Stimulated activated CD8-positive, alpha-beta memory T cell treated with anti-CD3 and anti-CD28 coated beads, Interleukin-12 subunit alpha, Interleukin-12 subunit beta, amount 100 ng/mL, for 1 hour (primary cell): ENCODE measurements around the gene GPSM3.
"Not testable (repeated sequence)": the region's sequence is repeated elsewhere in the genome, so short reads cannot be mapped to it uniquely, and the experiment has no call there.

Source experiments
- DNase-seq: peaks from one replicate; pipeline ENCODE4 v3.0.0-alpha.2; 2020; ENCODE audit warnings: low read depth

GPSM3 gene

GRCh38 chr6:32187009-32187709 lies 5.3 kb downstream of the GPSM3 start:
- DNase-seq: no peak

- DNase-seq: not testable (repeated sequence)
These were observed 6.1 kb downstream of the GPSM3 start for GRCh38 chr6:32186151-32186840.

GRCh38 chr6:32185681-32186131 lies 6.7 kb downstream of the GPSM3 start:
- not testable (repeated sequence) for DNase-seq

- DNase-seq: no peak
These were observed 8.3 kb downstream of the GPSM3 start, which contains the start of gene AGER for GRCh38 chr6:32184084-32184640. Gene AGER, minus strand, starts transcription at chr6:32184253. Its CDS starts 31 bp downstream, at chr6:32184222.

GRCh38 chr6:32183483-32184083 lies 8.9 kb downstream of the GPSM3 start:
- no peak for DNase-seq

GRCh38 chr6:32183030-32183429 lies 9.4 kb downstream of the GPSM3 start:
- no peak for DNase-seq

GRCh38 chr6:32182555-32182981 lies 9.9 kb downstream of the GPSM3 start:
- no peak for DNase-seq

GRCh38 chr6:32181915-32182529 lies 10.4 kb downstream of the GPSM3 start:
- no peak for DNase-seq

- DNase-seq: no peak
These were observed 11.2 kb downstream of the GPSM3 start for GRCh38 chr6:32181148-32181702.

GRCh38 chr6:32179766-32180405 lies 12.6 kb downstream of the GPSM3 start:
- DNase-seq: no peak

GRCh38 chr6:32178547-32179440 lies 13.6 kb downstream of the GPSM3 start:
- DNase-seq: no peak

GRCh38 chr6:32177788-32178546 lies 14.5 kb downstream of the GPSM3 start, which contains the start of gene RNF5:
Gene RNF5, plus strand, starts transcription at chr6:32178405. Its CDS starts 107 bp downstream, at chr6:32178512.
- peak; percentile 90 for DNase-seq

GRCh38 chr6:32177183-32177787 lies 15.2 kb downstream of the GPSM3 start:
- no peak for DNase-seq

GRCh38 chr6:32176476-32177182 lies 15.8 kb downstream of the GPSM3 start:
- DNase-seq: no peak

GRCh38 chr6:32175711-32176475 lies 16.6 kb downstream of the GPSM3 start, which contains the start of gene AGPAT1:
Gene AGPAT1, minus strand, starts transcription at chr6:32176084. Its CDS starts 4,588 bp downstream, at chr6:32171496.
- DNase-seq: peak; percentile 92

- DNase-seq: no peak
These were observed 17.1 kb downstream of the GPSM3 start for GRCh38 chr6:32175322-32175710.

- DNase-seq: no peak
These were observed 18.0 kb downstream of the GPSM3 start for GRCh38 chr6:32174416-32174815.
